ENCODE measurements around the gene LRRFIP2.

Gene LRRFIP2

DNA sequence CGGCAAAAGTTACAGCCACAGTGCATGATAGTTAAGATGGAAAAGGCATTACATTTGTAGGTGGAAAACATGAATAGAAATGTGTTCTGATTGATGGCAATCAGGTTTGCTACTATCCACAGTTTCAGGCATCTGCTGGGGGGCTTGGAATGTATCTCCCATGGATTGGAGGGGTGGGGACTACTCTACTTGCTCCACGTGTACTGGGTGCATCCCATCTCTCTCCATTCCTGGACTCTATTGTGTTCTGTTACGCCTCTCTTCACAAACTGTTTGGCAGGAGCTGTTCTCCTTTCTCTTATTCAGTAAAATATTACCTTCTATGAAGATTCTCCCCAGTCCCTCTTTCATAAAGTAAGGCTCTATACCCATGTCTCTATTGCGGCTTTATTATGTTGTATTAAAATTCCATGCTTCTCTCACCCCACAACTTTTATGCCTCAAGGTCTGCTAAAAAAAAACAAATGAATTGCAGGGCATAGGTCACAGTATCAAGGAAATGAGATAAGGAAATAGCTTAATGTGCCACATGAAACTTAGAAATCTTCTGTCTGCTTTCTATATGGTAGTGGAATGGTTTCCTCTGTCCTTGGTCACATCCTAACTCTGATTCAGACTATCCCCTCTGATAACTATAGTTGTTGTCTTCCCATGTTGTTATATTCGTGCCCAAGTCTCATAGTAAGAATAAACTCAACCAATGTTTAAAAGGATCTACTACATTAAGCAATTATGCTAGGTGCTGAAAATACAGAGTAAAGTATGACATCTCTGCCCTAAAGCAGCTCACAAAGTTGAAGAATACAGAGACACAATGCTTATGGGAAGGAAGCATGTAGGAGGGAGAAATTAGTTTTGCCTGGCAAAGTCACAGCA, 43.2 kb downstream of the LRRFIP2 start:
- H3K4me2 ChIP-seq (ENCODE audit: low read depth, low read length), result no peak overlapping the region
- H3K4me1 ChIP-seq (ENCODE audit: low read length), result no peaks in the 10 kb centered on the region
- no peak for TF ChIP-seq EZH2 (optimal IDR thresholded peaks at IDR 0.05; ENCODE audit: low read depth, low read length)
- TF ChIP-seq EZH2phosphoT487 (IDR thresholded peaks at IDR 0.05; ENCODE audit: low read length), result no peak
- TF ChIP-seq, protein P1, sequence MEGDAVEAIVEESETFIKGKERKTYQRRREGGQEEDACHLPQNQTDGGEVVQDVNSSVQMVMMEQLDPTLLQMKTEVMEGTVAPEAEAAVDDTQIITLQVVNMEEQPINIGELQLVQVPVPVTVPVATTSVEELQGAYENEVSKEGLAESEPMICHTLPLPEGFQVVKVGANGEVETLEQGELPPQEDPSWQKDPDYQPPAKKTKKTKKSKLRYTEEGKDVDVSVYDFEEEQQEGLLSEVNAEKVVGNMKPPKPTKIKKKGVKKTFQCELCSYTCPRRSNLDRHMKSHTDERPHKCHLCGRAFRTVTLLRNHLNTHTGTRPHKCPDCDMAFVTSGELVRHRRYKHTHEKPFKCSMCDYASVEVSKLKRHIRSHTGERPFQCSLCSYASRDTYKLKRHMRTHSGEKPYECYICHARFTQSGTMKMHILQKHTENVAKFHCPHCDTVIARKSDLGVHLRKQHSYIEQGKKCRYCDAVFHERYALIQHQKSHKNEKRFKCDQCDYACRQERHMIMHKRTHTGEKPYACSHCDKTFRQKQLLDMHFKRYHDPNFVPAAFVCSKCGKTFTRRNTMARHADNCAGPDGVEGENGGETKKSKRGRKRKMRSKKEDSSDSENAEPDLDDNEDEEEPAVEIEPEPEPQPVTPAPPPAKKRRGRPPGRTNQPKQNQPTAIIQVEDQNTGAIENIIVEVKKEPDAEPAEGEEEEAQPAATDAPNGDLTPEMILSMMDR (IDR thresholded peaks at IDR 0.05; ENCODE audit: low read length), result no peak
- no peaks in the 10 kb centered on the region for H3K36me3 ChIP-seq (replicated peaks; ENCODE audit: insufficient read depth, low read length)
- DNase-seq, result no peak
- no peak overlapping the region for H3K27ac ChIP-seq (ENCODE audit: low read length)
- H3K79me2 ChIP-seq (ENCODE audit: low read length), result peaks cover 8% of the 10 kb centered on the region; the same call in 1 of the 2 replicates
- H4K20me1 ChIP-seq (ENCODE audit: insufficient read depth, low read length), result peaks cover 5% of the 10 kb centered on the region; the same call in 1 of the 2 replicates
- no peaks in the 10 kb centered on the region for H3F3A ChIP-seq (ENCODE audit: insufficient read depth, low read length)
- no peaks in the 10 kb centered on the region for H3K9me2 ChIP-seq (replicated peaks; ENCODE audit: insufficient read depth, low read length)
- H3K9me3 ChIP-seq (replicated peaks; ENCODE audit: insufficient read depth, low read length), result no peaks in the 10 kb centered on the region
- H3K9ac ChIP-seq (ENCODE audit: low read length), result no peak overlapping the region
- H2AFZ ChIP-seq (ENCODE audit: low read length), result no peak overlapping the region
- no peaks in the 10 kb centered on the region for H3K27me3 ChIP-seq (replicated peaks; ENCODE audit: insufficient read depth, low read length)
- no peak overlapping the region for H3K4me3 ChIP-seq (ENCODE audit: low read length)

DNA sequence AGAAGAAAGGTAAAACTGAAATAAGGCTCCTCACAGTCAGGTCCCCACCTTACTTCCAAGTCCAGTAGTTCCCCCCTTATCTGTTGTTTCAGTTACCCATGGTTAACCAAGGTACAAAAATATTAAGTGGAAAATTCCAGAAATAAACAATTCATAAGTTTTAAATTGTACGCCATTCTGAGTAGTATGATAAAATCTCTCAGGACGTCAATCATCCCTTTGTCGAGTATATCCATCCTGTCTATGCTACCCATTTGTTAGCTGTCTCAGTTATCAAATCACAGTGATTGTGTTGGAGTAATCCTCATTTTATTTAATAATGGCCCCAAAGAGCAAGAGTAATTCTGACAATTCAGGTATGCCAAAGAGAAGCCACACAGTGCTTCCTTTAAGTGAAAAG, 43.9 kb downstream of the LRRFIP2 start:
- Histone ChIP-seq H2AFZ (ENCODE audit: low read length) (no peak overlapping the region), H3K79me2 (ENCODE audit: low read length) (peaks cover 3% of the 10 kb centered on the region; the same call in 1 of the 2 replicates), H3K27ac (ENCODE audit: low read length) (no peak overlapping the region), H3K4me2 (ENCODE audit: low read depth, low read length) (no peak overlapping the region), H4K20me1 (ENCODE audit: insufficient read depth, low read length) (peaks cover 5% of the 10 kb centered on the region; the same call in 1 of the 2 replicates), H3K27me3 (replicated peaks; ENCODE audit: insufficient read depth, low read length) (no peaks in the 10 kb centered on the region), H3K4me1 (ENCODE audit: low read length) (no peaks in the 10 kb centered on the region), H3K9me2 (replicated peaks; ENCODE audit: insufficient read depth, low read length) (no peaks in the 10 kb centered on the region), H3K9me3 (replicated peaks; ENCODE audit: insufficient read depth, low read length) (no peaks in the 10 kb centered on the region), H3F3A (ENCODE audit: insufficient read depth, low read length) (no peaks in the 10 kb centered on the region), H3K36me3 (replicated peaks; ENCODE audit: insufficient read depth, low read length) (no peaks in the 10 kb centered on the region), H3K4me3 (ENCODE audit: low read length) (no peak overlapping the region), H3K9ac (ENCODE audit: low read length) (no peak overlapping the region)
- TF ChIP-seq, protein P1 (IDR thresholded peaks at IDR 0.05; ENCODE audit: low read length), result no peak
- TF ChIP-seq EZH2 (optimal IDR thresholded peaks at IDR 0.05; ENCODE audit: low read depth, low read length) (no peak), EZH2phosphoT487 (IDR thresholded peaks at IDR 0.05; ENCODE audit: low read length) (no peak)
- no peak for DNase-seq

DNA sequence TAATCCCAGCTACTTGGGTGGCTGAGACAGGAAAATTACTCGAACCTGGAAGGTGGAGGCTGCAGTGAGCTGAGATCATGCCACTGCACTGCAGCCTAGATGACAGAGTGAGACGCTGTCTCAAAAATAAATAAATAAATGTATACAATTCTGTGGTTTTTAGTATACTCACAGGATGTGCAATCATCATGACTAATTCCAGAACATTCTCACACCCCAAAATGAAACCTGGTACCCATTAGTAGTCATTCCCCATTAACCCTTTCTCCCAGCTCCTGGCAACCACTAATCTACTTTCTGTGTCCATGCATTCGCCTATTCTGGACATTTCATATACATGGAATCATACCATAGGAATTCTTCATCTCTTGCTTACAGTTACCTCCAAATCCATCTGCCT, 44.5 kb downstream of the LRRFIP2 start:
- no peak overlapping the region for H3K9ac ChIP-seq (ENCODE audit: low read length)
- no peak overlapping the region for H3K27ac ChIP-seq (ENCODE audit: low read length)
- H3K79me2 ChIP-seq (ENCODE audit: low read length), result peaks cover 3% of the 10 kb centered on the region; the same call in 1 of the 2 replicates
- H4K20me1 ChIP-seq (ENCODE audit: insufficient read depth, low read length), result peaks cover 5% of the 10 kb centered on the region; the same call in 1 of the 2 replicates
- DNase-seq, result no peak
- no peak overlapping the region for H3K4me2 ChIP-seq (ENCODE audit: low read depth, low read length)
- TF ChIP-seq, protein P1 (IDR thresholded peaks at IDR 0.05; ENCODE audit: low read length), result no peak
- TF ChIP-seq EZH2phosphoT487 (IDR thresholded peaks at IDR 0.05; ENCODE audit: low read length) (no peak), EZH2 (optimal IDR thresholded peaks at IDR 0.05; ENCODE audit: low read depth, low read length) (no peak)
- no peaks in the 10 kb centered on the region for H3K4me1 ChIP-seq (ENCODE audit: low read length)
- H3K9me2 ChIP-seq (replicated peaks; ENCODE audit: insufficient read depth, low read length), result no peaks in the 10 kb centered on the region
- H2AFZ ChIP-seq (ENCODE audit: low read length), result no peak overlapping the region
- no peak overlapping the region for H3K4me3 ChIP-seq (ENCODE audit: low read length)
- no peaks in the 10 kb centered on the region for H3K27me3 ChIP-seq (replicated peaks; ENCODE audit: insufficient read depth, low read length)
- H3K36me3 ChIP-seq (replicated peaks; ENCODE audit: insufficient read depth, low read length), result no peaks in the 10 kb centered on the region
- no peaks in the 10 kb centered on the region for H3K9me3 ChIP-seq (replicated peaks; ENCODE audit: insufficient read depth, low read length)
- no peaks in the 10 kb centered on the region for H3F3A ChIP-seq (ENCODE audit: insufficient read depth, low read length)

All from MM.1S (cell line).